Measurements from ENCODE around the gene CRB3.

CRB3 gene

DNA sequence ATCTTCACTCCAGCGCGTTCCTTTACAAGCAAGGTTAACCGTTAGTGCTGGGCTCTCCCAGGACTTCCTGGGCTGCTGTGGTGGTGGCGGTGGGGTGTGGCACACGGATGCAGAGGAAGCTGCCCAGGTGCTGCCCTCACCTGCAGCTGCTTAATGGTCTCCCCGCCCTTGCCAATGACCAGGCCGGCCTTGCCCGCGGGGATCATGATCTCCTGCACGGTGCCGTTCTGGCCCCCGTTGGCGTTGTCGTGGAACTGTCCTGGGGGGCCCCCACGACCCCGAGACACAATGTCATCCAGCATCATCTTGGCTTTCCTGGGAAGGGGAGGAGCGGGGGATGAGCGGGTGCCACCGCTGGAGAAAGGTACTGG is 45.5 kb upstream of the CRB3 start:
- POLR2A ChIA-PET: no interaction called here
- TF ChIP-seq, protein P1, sequence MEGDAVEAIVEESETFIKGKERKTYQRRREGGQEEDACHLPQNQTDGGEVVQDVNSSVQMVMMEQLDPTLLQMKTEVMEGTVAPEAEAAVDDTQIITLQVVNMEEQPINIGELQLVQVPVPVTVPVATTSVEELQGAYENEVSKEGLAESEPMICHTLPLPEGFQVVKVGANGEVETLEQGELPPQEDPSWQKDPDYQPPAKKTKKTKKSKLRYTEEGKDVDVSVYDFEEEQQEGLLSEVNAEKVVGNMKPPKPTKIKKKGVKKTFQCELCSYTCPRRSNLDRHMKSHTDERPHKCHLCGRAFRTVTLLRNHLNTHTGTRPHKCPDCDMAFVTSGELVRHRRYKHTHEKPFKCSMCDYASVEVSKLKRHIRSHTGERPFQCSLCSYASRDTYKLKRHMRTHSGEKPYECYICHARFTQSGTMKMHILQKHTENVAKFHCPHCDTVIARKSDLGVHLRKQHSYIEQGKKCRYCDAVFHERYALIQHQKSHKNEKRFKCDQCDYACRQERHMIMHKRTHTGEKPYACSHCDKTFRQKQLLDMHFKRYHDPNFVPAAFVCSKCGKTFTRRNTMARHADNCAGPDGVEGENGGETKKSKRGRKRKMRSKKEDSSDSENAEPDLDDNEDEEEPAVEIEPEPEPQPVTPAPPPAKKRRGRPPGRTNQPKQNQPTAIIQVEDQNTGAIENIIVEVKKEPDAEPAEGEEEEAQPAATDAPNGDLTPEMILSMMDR (IDR thresholded peaks at IDR 0.05; ENCODE audit: insufficient read depth, low read length, missing control alignments): no peak
- CTCF ChIA-PET: no interaction called here
- no peak for DNase-seq (ENCODE audit: low read depth, low spot score)
- H3K4me3 ChIP-seq (ENCODE audit: low read depth, low read length): no peak overlapping the region

DNA sequence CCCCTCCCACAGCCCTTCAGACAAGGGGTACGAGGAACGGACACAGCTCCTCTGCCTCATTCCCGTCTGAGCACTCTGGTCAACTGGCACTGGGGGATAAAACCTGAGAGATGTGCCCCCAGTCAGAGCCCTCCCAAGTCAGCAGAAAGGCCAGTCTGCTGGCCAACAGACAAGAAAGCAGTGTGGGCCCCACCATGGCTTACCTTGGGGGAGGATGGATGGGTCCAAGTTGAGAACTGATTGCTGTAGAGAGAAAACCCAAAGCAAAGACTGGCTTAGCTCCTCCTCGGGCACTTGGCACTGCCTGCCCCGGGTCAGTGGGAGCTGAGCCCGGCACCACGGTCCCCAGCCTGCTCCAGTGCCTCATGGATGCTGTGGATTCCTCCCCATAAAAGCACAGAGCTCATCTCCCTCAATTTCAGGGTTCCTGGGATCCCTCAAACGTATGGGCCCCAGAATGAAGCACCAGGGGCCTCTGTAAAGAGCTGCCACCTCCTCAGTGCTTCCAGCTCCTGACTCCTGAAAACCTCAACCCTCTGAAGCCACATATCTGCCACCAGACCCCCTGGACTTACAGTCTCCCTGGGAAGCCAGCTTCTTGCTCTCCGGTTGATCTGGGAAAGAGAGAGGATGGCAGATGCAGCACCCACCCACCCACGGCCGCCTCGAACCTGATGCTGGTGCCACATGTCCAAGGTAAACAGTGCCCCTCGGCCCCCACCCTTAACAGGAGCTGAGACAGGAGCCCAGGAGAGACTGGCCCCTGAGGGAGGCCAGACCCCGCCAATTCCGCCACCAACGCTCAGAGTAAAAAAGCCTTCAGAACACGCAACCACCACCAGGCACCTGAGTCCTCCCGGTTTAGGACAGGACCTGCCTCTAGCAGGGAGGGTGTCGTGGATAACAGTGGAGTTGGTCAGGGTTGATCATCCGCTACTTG is 42.7 kb upstream of the CRB3 start:
- POLR2A ChIA-PET: no interaction called here
- no peak for DNase-seq (ENCODE audit: low read depth, low spot score)
- no peak overlapping the region for H3K4me3 ChIP-seq (ENCODE audit: low read depth, low read length)
- TF ChIP-seq, protein P1 (IDR thresholded peaks at IDR 0.05; ENCODE audit: insufficient read depth, low read length, missing control alignments): no peak
- CTCF ChIA-PET: interaction anchor here (0.8 to 1.3 kb wide), 6 partner anchors 10 to 453 kb away, joined by 3 to 5 read pairs (median 3); no protein-coding TSS in a partner anchor

DNA sequence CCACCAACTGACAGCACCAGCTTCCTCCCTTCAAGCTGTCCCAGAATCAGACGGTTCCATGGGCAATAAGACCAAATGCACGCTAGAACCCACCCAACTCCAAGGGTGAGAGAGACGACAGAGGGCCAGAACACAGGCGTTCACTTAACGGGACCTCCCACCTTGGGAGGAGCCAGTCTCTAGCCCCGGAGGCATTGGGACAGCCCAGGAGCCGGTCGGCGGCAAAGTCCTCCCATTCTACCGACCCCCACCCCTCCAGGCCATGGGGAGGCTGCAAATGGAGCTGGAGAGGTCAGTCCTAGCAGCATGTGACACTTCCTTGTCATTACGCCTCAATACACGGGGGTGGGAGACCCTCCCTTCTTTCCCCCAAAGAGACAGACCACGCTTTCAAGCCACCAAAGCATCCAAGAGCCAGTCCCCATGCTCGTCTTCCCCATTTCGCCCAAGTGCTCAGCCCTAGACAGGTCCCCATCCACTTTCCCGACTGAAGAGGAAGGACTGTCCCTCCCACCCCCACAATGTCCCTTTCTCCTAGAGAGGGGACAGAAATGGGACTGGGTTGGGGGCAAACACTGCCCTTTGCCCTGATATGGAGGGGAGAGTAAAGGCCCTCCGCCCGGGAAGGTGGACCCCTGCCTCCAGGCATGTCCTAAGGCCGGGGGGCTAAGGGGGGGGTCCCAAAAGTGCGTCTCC is 40.4 kb upstream of the CRB3 start:
- POLR2A ChIA-PET: no interaction called here
- peak; percentile 4 for DNase-seq (ENCODE audit: low read depth, low spot score)
- TF ChIP-seq, protein P1 (IDR thresholded peaks at IDR 0.05; ENCODE audit: insufficient read depth, low read length, missing control alignments): no peak
- H3K4me3 ChIP-seq (ENCODE audit: low read depth, low read length): peak overlapping the region; percentile 90
- CTCF ChIA-PET: no interaction called here

DNA sequence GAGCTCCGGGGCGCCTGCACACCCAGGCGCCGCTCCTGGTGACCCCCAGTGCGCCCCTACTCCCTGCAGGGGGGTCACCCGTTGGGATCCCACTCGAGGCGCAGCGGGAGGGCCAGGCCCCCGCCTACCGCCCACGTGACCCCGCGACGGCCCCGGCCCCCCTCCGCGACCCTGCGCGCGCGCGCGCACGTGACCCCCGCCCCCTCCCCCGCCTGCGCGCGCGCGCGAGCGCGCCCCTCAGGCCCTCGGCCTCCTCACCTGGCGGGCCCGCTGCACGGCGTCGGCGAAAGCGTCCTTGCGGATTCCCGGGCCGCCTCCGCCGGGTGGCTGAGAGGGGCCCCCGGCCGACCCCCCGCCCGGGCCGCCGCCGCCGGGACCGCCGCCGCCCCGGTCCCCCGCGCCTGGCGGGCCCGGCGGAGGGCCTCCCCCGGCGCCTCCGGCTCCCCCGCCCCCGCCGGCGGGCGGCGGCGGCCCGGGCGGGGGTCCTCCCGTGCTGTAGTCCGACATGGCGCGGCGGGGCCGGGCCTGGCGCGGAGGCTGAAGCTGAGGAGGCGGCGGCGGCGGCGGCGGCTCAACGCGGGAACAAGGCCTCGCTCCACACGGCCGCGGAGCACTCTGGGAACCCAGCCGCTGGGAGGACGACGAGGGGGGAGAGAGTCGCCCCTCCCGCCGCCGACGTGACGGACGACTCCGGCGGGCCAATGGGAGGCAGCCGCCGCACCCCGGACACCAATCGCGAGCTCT is 39.7 kb upstream of the CRB3 start, which contains the start of gene KHSRP:
Gene KHSRP (minus strand): TSS at position 617 of the 744 bp plus-strand sequence. CDS start 110 bp downstream, at position 507.
- peak within 1 kb of the TSS; percentile 90 for H3K4me3 ChIP-seq (ENCODE audit: low read depth, low read length)
- TF ChIP-seq, protein P1 (IDR thresholded peaks at IDR 0.05; ENCODE audit: insufficient read depth, low read length, missing control alignments): no peak
- ChIA-PET CTCF (no interaction called here), POLR2A (interaction anchor here (0.5 to 1.1 kb wide), 5 partner anchors 52 to 444 kb away, joined by 3 to 6 read pairs (median 3); partner anchors contain the start of genes GPR108 and TNFSF9)
- DNase-seq (ENCODE audit: low read depth, low spot score): no peak

DNA sequence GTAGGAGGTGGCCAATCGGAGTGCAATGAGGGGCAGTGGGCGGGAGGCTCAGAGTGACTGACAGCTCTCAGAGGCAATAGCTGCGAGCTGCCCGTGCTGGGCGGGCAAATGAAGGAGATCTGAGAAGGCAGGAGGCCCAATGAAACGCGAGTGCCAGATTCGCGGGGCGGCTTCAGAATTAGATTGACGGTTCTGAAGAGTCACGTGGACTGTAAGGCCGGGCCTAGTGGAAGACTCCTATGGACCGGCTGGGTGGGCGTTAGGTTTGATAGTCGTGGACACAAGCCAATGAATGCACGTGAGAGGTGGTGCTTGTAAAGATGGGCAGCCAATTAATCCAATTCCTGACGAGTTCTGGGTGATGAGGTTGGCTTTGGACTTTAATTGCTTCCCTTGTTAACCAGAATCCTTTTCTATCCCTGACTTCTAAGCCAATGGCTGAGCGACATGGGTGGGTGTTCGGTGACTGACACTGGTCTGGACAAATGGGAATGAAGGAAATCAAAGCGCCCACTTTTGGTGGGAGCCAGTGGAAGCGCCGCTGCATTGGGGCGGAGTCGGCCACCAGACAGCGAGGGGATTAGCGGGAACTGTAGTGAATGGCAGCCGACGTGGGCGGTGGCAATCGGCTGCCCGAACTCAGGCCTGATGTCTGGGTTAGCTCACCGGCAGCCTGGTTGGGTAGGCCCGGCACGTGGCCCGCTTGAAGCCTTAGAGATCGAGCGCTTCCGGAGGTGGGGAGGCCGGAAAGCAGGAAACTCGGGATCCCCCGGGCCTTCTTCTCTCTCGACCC is 38.9 kb upstream of the CRB3 start:
- peak; percentile 100 for DNase-seq (ENCODE audit: low read depth, low spot score)
- TF ChIP-seq, protein P1 (IDR thresholded peaks at IDR 0.05; ENCODE audit: insufficient read depth, low read length, missing control alignments): no peak
- ChIA-PET POLR2A (interaction anchor here (0.5 to 1.1 kb wide), 5 partner anchors 53 to 445 kb away, joined by 3 to 6 read pairs (median 3); partner anchors contain the start of genes GPR108 and TNFSF9), CTCF (no interaction called here)
- peak overlapping the region; percentile 20 for H3K4me3 ChIP-seq (ENCODE audit: low read depth, low read length)

Measured in AG04449 (cell line).